GM21526 (cell line): ENCODE measurements around the gene COL7A1.

ENCODE experiments used
- ATAC-seq: cut with Tn5 transposase; IDR thresholded peaks from one replicate; pipeline ENCODE4 v1.9.1; 2021; ENCODE audit warnings: moderate library complexity; ENCODE audit not compliant: unreplicated experiment, low FRiP score

Gene COL7A1

DNA sequence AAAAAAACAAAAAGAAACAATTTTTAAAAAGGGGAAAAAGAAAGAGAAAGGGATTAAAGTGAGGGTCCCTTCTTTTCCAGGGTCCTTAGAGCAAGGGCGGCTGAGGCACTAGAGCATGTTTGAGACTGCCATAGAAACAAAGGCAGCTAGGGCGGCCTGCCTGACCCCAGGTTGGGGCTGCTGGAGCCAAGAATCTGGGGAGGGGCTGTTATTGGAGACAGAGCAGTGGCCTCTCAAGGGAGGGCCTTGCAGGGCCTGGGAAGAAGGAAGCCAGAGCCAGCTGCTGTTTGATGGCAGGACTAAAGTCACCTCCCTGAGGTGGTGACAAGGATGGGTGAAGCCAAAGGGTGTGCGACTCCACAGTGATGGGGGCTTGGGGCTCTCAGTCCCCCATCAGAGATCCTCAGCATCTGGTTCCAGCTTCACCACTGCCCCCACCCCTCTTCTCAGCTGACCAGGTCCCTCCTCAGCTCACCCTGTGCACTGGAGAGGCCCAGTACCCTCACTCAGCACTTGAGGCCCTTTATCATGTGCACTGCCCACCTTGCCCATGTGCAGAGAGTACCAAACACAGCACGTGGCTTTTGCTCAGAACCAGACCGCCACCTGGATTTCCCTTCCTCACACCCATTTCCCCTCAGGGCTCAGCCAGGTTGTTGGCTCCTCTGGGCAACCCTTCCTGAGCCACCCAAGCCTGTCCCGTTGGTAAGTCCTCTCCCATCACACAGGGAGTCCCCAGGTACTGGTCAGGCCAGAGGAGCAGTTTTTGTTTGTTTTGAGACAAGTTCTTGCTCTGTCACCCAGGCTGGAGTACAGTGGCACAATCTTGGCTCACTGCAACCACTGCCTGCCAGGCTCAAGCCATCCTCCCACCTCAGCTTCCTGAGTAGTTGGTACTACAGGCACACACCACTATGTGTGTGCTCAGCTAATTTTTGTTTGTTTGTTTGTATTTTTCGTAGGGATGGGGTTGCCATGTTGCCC, 24.7 kb upstream of the COL7A1 start:
- no peak for ATAC-seq

DNA sequence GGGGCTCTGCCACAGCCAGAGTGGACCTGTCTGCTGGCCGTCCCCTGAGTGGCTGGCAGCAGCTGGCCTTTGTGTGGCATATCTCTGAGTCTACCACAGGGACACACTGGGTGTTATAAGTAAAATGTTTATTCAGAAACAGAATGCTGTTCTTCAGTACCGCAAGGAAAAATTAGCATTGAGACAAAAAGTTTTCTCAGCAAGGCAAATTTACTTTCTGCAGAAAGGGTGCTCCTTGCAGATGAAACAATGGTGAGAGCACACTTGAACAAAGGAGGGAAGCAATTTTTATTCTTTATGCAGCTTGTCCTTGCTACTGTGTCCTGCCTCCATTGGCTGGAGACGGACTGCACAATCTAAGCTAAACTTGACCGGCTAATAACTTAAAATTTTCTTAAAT, 22.4 kb upstream of the COL7A1 start:
- no peak for ATAC-seq

DNA sequence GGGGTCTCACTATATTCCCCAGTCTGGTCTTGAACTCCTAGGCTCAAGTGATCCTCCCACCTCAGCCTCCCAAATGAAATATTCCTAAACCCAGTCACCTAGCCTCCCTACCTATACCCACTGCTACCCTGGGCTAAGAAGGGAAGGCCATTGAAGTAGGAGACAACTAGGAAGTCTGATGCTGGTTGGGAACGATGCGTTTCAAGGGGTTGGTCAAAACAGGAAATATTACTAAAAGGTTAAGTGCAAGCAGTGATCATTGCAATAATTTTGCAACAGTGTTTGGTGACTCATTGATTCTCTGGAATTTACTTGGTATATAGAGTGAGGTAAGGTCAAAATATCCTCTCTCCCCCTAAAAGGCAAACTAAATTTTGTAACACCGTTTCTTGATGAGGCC, 18.9 kb upstream of the COL7A1 start:
- no peak for ATAC-seq

DNA sequence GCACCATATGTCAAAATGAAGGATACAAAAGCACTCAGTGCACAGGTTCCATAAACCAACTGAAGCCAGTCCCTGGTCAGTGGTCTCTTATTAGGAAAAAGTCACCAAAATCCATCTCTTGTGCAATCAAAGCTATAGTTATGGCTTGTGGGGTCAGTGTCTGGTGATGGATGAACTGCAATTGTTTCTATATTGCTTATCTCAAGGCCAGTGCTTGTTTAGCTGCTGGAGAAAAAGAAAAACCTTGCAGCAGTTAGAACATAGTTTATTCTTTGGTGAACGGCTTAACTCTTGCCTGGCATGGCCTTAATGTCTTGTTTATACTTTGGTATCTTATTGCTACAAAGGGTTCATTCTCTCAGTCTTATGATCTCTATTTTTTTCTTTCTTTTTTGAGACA, 17.2 kb upstream of the COL7A1 start:
- no peak for ATAC-seq

GRCh38 chr3:48609088-48610005, 14.2 kb upstream of the COL7A1 start, which contains the start of gene UQCRC1:
Gene UQCRC1, minus strand, starts transcription at chr3:48609646. Its CDS starts 26 bp downstream, at chr3:48609620.
- peak; percentile 89 for ATAC-seq

DNA sequence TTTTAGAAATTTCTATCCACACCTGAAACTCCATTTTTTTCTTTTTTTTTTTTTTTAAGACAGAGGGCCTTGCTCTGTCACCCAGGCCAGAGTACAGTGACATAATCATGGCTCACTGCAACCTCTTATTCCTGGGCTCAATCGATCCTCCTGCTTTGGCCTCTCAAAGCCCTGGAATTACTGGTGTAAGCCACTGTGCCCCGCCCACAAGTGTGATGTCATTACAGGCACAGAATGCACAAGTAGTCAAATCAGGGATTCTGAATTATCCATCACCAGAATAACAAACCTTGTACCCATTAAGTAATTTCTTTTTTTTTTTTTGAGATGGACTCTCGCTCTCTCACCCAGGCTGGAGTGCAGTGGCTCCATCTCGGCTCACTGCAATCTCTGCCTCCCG, 12.4 kb upstream of the COL7A1 start:
- no peak for ATAC-seq

DNA sequence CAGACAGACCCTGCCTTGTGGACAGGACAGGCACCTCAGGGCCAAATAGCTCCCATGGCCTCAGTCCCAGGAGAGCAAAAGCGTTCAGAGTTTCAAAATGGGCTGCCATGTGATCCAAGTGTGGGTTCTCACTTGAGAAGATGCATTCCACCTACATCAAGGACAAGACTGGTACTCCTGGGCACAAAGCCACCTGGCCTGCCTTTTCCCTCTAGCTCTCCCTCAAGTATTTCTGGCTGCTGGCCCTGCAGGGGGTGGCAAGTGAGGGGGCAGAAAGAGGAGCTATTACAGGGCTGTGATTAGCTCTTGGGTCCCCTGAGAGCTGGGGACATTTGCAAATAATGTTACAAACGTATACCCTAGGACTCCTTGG, 6.5 kb upstream of the COL7A1 start:
- no peak for ATAC-seq

DNA sequence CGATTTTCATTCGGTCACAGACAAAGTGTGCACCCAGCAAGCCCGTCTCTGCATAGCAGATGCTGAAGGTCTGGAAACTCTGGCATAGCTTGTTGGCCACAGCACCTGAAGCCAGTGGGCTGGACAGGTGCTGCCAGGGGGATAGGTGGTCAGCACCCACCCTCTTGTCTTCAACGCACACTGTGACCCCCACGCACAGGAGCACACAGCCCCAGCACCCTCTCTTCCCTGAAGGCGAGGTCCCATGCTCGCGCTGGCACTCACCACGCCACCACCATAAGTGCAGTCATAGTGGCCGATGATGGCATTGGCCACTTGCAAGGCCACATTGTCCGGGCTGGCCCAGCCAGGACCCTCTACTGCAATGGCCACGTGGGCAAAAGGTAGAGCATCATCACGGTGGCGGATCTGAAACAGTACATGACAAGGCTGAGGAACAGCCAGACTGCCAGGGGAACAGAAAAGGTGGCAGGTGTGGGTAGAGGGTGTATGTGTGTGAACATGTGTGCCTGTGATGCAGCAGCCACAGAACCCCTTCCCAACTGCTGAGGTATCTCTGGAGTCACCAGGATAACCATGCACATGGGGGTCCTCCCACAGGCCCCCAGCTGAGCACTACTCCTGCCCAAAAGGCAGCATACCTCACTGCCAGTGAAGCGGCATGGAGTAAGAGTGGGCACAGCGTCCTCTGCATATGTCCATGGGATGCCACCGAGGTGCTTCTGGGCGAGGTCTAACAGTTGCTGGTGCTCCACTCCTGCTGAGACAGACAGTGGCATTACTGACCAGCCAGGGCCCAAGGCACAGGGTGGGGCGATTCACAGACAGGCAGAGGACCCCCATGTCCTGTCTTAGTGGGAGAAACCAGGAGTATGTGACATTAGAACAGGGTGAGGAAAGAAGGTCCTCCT, 5.8 kb upstream of the COL7A1 start:
- ATAC-seq = no peak

- ATAC-seq = no peak
These were observed 4.6 kb upstream of the COL7A1 start for GRCh38 chr3:48599509-48600285.

- no peak for ATAC-seq
These were observed 4.0 kb upstream of the COL7A1 start for GRCh38 chr3:48599077-48599501.

- ATAC-seq = no peak
These were observed 3.4 kb upstream of the COL7A1 start for GRCh38 chr3:48598323-48599076.

- ATAC-seq = no peak
These were observed 2.3 kb upstream of the COL7A1 start for GRCh38 chr3:48597408-48597800.

- ATAC-seq = no peak
These were observed 1.7 kb upstream of the COL7A1 start for GRCh38 chr3:48596676-48597407.

GRCh38 chr3:48596157-48596556, 1.0 kb upstream of the COL7A1 start:
- ATAC-seq = no peak

- ATAC-seq = no peak
These were observed 495 bp upstream of the COL7A1 start for GRCh38 chr3:48595526-48596121.

- no peak for ATAC-seq
These were observed 596 bp downstream of the COL7A1 start for GRCh38 chr3:48594417-48595049.

GRCh38 chr3:48593337-48593736, 1.8 kb downstream of the COL7A1 start:
- ATAC-seq = no peak
